Bone marrow (tissue), 2 donors: ENCODE measurements around the gene FARP1.

Source experiments
- DNase-seq, 2 donors: peaks; one replicate each; lab custom pipeline; 2025; lab: John Stamatoyannopoulos, UW

The FARP1 gene, protein sequence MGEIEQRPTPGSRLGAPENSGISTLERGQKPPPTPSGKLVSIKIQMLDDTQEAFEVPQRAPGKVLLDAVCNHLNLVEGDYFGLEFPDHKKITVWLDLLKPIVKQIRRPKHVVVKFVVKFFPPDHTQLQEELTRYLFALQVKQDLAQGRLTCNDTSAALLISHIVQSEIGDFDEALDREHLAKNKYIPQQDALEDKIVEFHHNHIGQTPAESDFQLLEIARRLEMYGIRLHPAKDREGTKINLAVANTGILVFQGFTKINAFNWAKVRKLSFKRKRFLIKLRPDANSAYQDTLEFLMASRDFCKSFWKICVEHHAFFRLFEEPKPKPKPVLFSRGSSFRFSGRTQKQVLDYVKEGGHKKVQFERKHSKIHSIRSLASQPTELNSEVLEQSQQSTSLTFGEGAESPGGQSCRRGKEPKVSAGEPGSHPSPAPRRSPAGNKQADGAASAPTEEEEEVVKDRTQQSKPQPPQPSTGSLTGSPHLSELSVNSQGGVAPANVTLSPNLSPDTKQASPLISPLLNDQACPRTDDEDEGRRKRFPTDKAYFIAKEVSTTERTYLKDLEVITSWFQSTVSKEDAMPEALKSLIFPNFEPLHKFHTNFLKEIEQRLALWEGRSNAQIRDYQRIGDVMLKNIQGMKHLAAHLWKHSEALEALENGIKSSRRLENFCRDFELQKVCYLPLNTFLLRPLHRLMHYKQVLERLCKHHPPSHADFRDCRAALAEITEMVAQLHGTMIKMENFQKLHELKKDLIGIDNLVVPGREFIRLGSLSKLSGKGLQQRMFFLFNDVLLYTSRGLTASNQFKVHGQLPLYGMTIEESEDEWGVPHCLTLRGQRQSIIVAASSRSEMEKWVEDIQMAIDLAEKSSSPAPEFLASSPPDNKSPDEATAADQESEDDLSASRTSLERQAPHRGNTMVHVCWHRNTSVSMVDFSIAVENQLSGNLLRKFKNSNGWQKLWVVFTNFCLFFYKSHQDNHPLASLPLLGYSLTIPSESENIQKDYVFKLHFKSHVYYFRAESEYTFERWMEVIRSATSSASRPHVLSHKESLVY

GRCh38 chr13:98142380-98143156, at the start of gene FARP1:
TSS of gene FARP1 (plus strand) at chr13:98143094. CDS start at chr13:98213243, 70,149 bp downstream.
- DNase-seq: no peak

GRCh38 chr13:98094678-98095266, 48.1 kb upstream of the FARP1 start:
- no peak for DNase-seq

DNA sequence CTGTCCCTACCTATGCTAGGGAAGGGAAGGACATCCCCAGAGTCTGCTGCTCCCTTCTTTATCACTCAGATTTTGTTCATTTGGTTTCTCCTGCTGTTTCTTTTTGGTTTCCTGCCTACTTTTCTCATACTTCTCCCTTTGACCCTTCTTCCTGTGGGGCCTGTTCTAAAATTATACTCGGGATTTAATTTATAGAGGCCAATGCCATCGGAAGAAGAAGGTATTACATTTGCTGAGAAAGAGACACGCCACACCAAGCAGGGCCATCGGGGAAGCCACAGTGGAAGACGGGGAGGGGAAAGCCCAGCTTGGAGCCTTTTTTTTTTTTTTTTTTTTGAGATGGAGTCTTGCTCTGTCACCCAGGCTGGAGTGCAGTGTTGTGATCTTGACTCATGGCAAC, 46.8 kb upstream of the FARP1 start:
- no peak for DNase-seq

DNA sequence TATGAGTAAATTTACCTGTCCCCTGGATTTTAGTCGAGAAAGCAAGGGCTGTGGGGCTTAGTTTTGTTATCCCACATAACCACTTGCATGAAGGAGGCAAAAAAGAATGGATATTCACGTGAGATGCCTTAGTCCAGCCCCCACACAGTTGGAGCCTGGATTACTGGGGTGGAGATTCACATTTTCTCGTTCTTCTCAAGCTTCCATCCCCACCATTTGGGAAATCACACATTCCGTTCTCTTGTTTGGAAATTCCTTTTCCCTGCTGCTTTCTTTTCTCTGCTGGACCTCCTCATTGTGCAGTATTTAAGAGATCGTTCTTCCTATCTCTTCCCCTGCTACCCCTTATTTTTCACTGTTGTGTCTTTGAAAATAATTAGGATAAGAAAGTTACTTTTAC, 45.1 kb upstream of the FARP1 start:
- DNase-seq: no peak

- DNase-seq: no peak
Observed at GRCh38 chr13:98098516-98098915, 44.4 kb upstream of the FARP1 start.

DNA sequence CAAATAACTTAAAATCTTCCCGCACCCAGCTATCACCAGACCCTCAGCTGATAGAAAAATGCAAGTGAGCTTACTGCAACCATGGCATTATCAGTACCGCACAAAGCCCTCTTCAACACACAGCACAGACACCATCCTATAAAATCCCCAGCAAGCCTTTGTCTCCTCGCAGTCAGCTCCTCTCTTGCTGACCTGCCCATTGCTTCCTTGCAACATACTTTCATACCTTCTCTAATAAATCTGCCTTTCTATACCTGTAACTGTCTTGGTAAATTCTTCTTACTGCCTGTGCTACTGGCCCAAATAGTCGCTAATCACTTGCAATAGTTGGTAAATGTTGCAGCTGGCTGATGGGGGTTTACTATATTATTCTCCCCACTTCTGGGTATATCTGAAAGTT, 43.3 kb upstream of the FARP1 start:
- no peak for DNase-seq

DNA sequence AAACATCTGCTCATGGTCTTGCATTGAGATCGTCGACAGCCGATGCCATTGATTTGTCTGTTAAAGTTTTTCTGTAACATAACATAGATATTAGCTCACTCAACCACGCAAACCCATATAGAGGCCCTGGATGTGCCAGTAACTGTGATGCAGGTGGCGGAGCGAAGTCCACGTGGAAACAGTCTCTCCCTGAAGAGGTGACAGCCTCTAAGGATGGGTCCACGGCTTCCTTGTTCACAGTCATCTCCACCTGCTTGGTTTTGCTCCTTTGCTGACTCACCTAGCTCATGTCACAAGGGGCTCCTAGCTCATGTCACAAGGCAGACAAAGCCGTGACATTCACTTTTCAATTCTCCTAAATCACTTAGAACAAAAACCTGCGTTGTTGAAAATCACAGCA, 42.4 kb upstream of the FARP1 start:
- no peak for DNase-seq

DNA sequence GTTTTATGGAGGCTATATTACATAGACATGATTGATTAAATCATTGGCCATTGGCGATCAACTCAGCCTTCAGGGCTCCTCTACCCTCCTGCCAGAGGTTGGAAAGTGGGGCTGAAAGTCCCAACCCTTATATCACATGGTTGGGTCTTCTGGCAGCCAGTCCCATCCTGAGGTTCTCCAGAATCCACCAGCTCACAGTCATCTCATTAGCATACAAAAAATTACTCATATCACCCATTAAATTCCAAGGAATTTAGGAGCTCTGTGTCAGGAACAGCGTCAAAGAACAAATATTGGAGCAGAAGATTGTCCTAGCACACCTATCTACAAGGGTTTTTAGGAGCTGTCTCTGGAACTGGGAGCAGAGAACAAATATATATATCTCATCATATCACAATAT, 39.4 kb upstream of the FARP1 start:
- no peak for DNase-seq

DNA sequence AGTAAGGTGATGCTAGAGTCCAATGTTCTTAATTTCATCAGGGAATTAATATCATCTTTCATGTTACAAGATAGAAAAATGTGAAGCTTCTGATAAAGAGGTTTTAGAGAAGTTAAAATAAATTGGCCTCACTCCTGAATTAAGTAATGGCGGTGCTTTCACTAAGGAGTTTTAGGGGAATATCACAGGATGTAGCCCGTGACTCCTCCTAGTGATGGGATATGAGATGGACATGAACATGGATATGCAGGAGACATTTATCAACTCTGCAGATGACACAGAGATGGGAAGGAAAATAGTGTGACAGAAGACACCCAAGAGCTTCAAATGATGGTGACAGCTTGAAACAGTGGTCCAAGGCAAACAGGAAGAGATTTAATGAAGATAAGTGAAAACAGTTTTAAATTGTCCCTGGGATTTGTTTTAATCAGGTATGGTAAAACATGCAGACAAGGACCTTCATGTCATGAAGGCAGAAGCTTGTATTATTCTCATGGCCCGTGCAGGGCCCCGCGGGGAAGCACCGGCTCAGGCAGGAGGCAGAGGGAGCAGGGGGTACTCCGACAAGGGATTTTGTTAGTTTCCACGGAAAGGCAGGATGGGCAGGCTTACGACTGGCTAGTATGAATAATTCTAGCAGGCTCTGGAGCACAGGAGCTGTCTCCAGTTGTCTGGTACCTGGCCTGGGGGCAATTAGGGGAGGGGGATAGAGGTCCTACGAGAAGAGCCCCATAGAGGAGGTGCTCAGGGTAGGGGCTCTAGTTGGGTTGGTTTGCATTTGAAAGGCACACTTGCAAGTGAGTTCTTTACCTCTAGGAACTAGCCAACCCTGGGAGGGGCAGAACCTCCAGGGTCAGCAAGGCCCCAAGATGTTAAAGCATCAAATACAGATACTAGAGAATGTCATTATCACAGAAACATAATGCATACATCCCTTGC, 38.7 kb upstream of the FARP1 start:
- no peak for DNase-seq

GRCh38 chr13:98105929-98106336, 37.0 kb upstream of the FARP1 start:
- no peak for DNase-seq

GRCh38 chr13:98108341-98108740, 34.6 kb upstream of the FARP1 start:
- no peak for DNase-seq

GRCh38 chr13:98109226-98109853, 33.6 kb upstream of the FARP1 start:
- DNase-seq: no peak

DNA sequence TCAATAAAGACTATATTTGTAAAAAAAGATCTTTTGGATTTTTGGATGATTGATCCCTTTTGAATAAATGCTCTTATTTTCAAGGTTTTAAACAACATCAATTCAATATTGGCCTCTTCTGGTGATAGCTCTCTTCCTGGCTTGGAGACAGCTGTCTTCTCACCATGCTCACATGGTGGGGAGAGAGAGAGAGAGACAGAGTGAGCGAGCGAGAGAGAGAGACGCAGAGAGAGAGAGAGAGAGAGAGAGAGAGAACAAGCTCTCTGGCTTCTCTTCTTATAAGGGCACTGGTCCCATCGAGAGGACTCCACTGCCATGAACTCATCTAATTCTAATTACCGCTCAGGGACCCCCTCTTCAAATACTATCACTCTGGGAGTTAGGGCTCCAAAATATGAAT, 32.1 kb upstream of the FARP1 start:
- no peak for DNase-seq

GRCh38 chr13:98111168-98112098, 31.5 kb upstream of the FARP1 start:
- no peak for DNase-seq

GRCh38 chr13:98112456-98112855, 30.4 kb upstream of the FARP1 start:
- DNase-seq: no peak

GRCh38 chr13:98118865-98119264, 24.0 kb upstream of the FARP1 start:
- no peak for DNase-seq

DNA sequence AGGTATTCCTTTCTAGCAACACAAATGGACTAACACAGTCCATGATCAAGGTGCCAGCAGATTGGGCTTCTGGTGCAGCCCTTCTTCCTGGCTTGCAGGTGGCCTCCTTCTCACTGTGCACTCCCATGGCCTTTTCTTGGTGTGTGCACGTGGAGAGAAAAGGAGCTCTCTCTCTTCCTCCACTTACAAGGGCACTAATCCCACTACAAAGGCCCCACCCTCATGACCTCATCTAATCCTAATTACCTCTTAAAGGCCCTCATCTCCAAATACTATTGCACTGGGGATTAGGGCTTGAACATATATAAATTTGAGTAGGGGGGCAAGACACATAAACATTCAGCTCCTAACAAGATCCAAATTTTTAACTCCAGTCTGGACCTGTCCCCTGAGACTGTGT, 19.7 kb upstream of the FARP1 start:
- no peak for DNase-seq

DNA sequence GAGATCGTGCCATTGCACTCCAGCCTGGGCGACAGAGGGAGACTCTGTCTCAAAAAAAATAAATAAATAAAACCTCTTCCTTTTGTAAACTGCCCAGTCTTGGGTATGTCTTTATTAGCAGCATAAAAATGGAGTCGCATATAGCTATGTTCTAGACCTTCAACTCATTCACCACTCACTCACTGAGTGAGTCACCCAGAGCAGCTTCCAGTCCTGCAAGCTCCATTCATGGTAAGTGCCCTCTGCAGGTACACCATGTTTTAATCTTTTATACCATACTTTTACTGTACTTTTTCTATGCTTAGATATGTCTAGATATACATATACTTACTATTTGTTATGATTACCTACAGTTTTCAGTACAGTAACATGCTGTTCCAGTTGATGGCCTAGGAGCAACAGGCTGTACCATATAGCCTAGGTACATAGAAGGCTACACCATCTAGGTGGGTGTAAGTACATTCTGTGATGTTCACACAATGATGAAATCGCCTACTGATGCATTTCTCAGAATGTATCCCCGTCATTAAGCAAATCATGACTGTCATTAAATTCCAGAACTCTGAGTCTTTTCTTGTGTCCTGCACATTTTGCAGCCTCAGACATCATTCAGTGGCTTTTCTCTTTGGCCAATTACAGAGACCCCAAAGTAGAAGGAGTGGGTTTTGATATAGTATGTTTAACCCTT, 13.7 kb upstream of the FARP1 start:
- DNase-seq: no peak
